ENCODE measurements around the gene APEX1.
A peak's percentile ranks its signal among the peaks of the same experiment; 100 is the strongest.

DNA sequence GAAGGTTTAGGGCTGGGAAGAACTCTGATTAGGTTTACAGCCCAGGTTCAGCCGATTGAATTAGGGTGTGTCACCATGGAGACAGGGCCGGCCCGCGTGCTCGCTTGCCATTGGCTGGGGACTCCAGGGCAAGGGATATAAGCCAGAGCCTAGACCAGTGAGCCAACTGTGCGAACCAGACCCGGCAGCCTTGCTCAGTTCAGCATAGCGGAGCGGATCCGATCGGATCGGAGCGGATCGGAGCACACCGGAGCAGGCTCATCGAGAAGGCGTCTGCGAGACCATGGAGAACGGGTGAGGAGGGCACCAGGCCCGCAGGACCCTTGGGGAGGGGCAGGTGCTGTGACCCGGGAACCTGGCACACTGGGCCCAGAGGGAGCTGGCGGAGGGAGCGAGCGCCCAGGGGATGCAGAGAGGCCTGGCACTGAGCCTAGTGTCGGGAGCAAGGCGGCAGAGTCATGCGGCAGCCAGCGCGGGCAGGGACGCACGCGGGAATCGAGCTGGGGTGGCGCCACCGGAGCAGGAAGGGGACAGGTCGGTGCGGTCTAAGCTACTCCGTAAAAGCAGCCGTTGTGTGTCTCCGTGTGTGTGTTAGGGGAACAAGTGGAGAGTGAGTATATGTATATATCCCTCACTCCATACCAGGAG, 14.3 kb downstream of the APEX1 start, which contains the start of gene PNP:
- TF ChIP-seq, protein P1, sequence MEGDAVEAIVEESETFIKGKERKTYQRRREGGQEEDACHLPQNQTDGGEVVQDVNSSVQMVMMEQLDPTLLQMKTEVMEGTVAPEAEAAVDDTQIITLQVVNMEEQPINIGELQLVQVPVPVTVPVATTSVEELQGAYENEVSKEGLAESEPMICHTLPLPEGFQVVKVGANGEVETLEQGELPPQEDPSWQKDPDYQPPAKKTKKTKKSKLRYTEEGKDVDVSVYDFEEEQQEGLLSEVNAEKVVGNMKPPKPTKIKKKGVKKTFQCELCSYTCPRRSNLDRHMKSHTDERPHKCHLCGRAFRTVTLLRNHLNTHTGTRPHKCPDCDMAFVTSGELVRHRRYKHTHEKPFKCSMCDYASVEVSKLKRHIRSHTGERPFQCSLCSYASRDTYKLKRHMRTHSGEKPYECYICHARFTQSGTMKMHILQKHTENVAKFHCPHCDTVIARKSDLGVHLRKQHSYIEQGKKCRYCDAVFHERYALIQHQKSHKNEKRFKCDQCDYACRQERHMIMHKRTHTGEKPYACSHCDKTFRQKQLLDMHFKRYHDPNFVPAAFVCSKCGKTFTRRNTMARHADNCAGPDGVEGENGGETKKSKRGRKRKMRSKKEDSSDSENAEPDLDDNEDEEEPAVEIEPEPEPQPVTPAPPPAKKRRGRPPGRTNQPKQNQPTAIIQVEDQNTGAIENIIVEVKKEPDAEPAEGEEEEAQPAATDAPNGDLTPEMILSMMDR (IDR thresholded peaks at IDR 0.05) = no peak
- TF ChIP-seq POLR2A (IDR thresholded peaks at IDR 0.05) = peak; percentile 74 to 92

Measured in tibial nerve (tissue), 3 donors.